Fibroblast of lung (primary cell): ENCODE results near the gene HCN2. TPM values are rescaled to one million over a fixed set of nuclear protein-coding genes. Genes with fewer than 3 reads are reported as not detected.

ENCODE experiments used
- DNase-seq, 2 donors: peaks; one replicate each; pipeline versions ENCODE4 v3.0.0 to v3.0.0-alpha.2; 2010; ENCODE audit warnings: low read depth in 2 of 2
- H2AFZ ChIP-seq: 2 replicates; pipeline ENCODE4 v1.5.1; 2012; ENCODE audit warnings: low read length, control low read depth, inconsistent platforms
- H3K27ac ChIP-seq: 2 replicates; pipeline ENCODE4 v1.5.1; 2011; ENCODE audit warnings: low read length, control low read depth; ENCODE audit not compliant: insufficient read depth
- H3K27me3 ChIP-seq: 2 replicates; pipeline ENCODE4 v1.5.1; 2011; ENCODE audit warnings: mild to moderate bottlenecking, low read length; ENCODE audit not compliant: control insufficient read depth, insufficient read depth
- H3K36me3 ChIP-seq: 2 replicates; pipeline ENCODE4 v1.5.1; 2011; ENCODE audit warnings: low read length; ENCODE audit not compliant: control insufficient read depth, insufficient read depth
- H3K4me1 ChIP-seq: 2 replicates; pipeline ENCODE4 v1.5.1; 2011; ENCODE audit warnings: low read length; ENCODE audit not compliant: control insufficient read depth, insufficient read depth; ENCODE audit errors: extremely low read depth
- H3K4me2 ChIP-seq: 2 replicates; pipeline ENCODE4 v1.5.1; 2011; ENCODE audit warnings: low read length, control low read depth; ENCODE audit not compliant: insufficient read depth; ENCODE audit errors: extremely low read depth
- H3K4me3 ChIP-seq, 4 experiments: fragments of 200-600 bp in 1 of 4; sonication (generic) in 1 of 4; replicated peaks in 1 of 4; 2 replicates each; pipeline ENCODE4 v1.5.1; 2011 to 2016; ENCODE audit warnings: low read length in 4 of 4, low read depth in 3 of 4, mild to moderate bottlenecking in 3 of 4, control low read depth in 2 of 4, inconsistent platforms in 1 of 4, mixed read lengths in 1 of 4; ENCODE audit not compliant: insufficient read depth in 1 of 4; ENCODE audit errors: control extremely low read depth in 1 of 4
- H3K79me2 ChIP-seq: 2 replicates; pipeline ENCODE4 v1.5.1; 2012; ENCODE audit warnings: mild to moderate bottlenecking, low read length, inconsistent platforms; ENCODE audit not compliant: control insufficient read depth, insufficient read depth
- H3K9ac ChIP-seq: 2 replicates; pipeline ENCODE4 v1.5.1; 2011; ENCODE audit warnings: mild to moderate bottlenecking, low read length, control low read depth; ENCODE audit not compliant: insufficient read depth
- H3K9me3 ChIP-seq: 2 replicates; pipeline ENCODE4 v1.5.1; 2012; ENCODE audit warnings: low read depth, low read length; ENCODE audit not compliant: control insufficient read depth, insufficient read depth
- H4K20me1 ChIP-seq: 2 replicates; pipeline ENCODE4 v1.5.1; 2011; ENCODE audit warnings: low read length; ENCODE audit not compliant: control insufficient read depth, insufficient read depth; ENCODE audit errors: extremely low read depth
- CTCF ChIP-seq, 2 donors: IDR thresholded peaks in 1 of 2; conservative IDR thresholded peaks in 1 of 2; 1 replicate in 1 of 2; 2 replicates in 1 of 2; pipeline ENCODE4 v1.5.1; 2011 to 2012; ENCODE audit warnings: low read length in 2 of 2, control low read depth in 1 of 2, inconsistent platforms in 1 of 2, low read depth in 1 of 2, mild to moderate bottlenecking in 1 of 2
- EZH2 ChIP-seq: IDR thresholded peaks from 2 replicates; pipeline ENCODE4 v1.5.1; 2012; ENCODE audit warnings: low read length, control low read depth, mild to moderate bottlenecking; ENCODE audit errors: missing control alignments
- polyA plus RNA-seq, 2 donors: library from polyadenylated mRNA; depleted of rRNA in 1 of 2; stranded (reverse) in 1 of 2; unstranded in 1 of 2; fragments of >200 nt; gene quantifications; 2 replicates each; pipeline ENCODE4 v1.2.1, GENCODE V29; 2011 to 2012; ENCODE audit warnings: missing spikeins in 1 of 2
- total RNA-seq: library from RNA; depleted of rRNA; stranded (reverse); fragments of >200 nt; gene quantifications from 2 replicates; pipeline ENCODE4 v1.2.1, GENCODE V29; 2014

The HCN2 gene
- total and polyA plus RNA-seq, 2 donors (not counting 1 experiment from before 2014, with no cell fraction given): 0.49 to 0.50 TPM

GRCh38 chr19:662207-662961, 72.7 kb downstream of the HCN2 start:
- H4K20me1 ChIP-seq: peaks cover 3% of the 10 kb centered on the region
- peaks cover 55% of the 10 kb centered on the region for H3K79me2 ChIP-seq
- peak overlapping the region; percentile 73 for H3K9ac ChIP-seq
- H3K9me3 ChIP-seq: no peaks in the 10 kb centered on the region
- DNase-seq: peak in 1 of 2 donors; percentile 51
- H3K27ac ChIP-seq: peak overlapping the region; percentile 64
- H3K4me1 ChIP-seq: peaks cover 4% of the 10 kb centered on the region
- TF ChIP-seq CTCF (conservative IDR thresholded peaks at IDR 0.05 in 1 of 2, IDR thresholded peaks at IDR 0.05 in 1 of 2; ENCODE audit: low read depth in 1 of 2, low read length in 2 of 2) (no peak), EZH2 (no peak)
- H3K4me2 ChIP-seq: peak overlapping the region; percentile 88
- H3K36me3 ChIP-seq: peaks cover 6% of the 10 kb centered on the region
- H2AFZ ChIP-seq: no peak overlapping the region
- peak overlapping the region; percentile 45 to 80 (median 70) for H3K4me3 ChIP-seq
- H3K27me3 ChIP-seq: no peaks in the 10 kb centered on the region

DNA sequence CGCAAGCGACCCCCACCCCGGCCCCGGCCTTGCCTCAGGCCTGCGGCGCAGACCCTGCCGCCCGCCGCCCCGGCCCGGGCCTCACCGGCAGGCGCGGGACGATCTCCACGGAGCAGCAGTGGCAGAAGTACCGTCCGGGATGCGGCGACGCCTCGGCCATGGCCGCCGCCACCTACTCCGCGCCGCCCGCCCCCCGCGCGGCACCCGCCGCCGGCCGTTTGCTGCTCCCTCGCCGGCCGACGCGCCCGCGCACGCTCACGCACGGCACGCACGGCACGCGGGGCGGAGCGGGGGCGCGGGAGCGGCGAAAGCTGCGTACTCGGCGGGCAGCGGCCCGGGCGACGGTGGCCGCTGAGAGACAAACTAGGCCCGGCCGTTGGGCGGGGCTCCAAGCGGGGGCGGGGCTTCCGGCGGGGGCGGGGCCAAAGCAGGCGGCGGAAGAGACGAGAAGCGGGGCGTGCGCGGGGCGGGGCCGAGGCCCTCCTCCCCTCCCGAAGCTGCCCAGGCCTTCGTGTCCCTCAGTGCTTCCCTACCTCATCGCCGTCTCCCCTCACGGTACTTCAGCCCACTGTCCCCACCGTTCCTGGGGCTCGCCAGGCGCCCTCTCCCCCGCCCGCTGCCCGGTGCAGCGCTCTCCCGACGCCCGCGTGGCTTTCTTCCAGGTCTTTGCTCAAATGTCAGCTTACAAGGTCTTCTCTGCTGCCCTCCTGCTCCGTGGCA, 73.4 kb downstream of the HCN2 start, which contains the start of gene RNF126:
RNF126 (minus strand) TSS at position 253 of the 720 bp plus-strand sequence; CDS start at position 160, 93 bp downstream.
- Histone ChIP-seq H3K9ac (peak within 1 kb of the TSS; percentile 73), H4K20me1 (peaks cover 3% of the 10 kb centered on the region), H3K27me3 (no peaks in the 10 kb centered on the region), H3K9me3 (no peaks in the 10 kb centered on the region), H3K36me3 (peaks cover 4% of the 10 kb centered on the region), H3K4me3 (peak within 1 kb of the TSS; percentile 58 to 80 (median 70)), H3K27ac (peak within 1 kb of the TSS; percentile 81), H3K4me1 (peaks cover 4% of the 10 kb centered on the region), H3K4me2 (peak within 1 kb of the TSS; percentile 90), H3K79me2 (peaks cover 48% of the 10 kb centered on the region), H2AFZ (peak within 1 kb of the TSS; percentile 73)
- TF ChIP-seq CTCF (conservative IDR thresholded peaks at IDR 0.05 in 1 of 2, IDR thresholded peaks at IDR 0.05 in 1 of 2; ENCODE audit: low read depth in 1 of 2, low read length in 2 of 2) (no peak), EZH2 (no peak)
- peak; percentile 87 to 91 for DNase-seq

GRCh38 chr19:663682-664117, 74.0 kb downstream of the HCN2 start:
- Histone ChIP-seq H3K27ac (peak overlapping the region; percentile 81), H3K4me1 (peaks cover 4% of the 10 kb centered on the region), H3K27me3 (no peaks in the 10 kb centered on the region), H4K20me1 (peaks cover 1% of the 10 kb centered on the region), H2AFZ (peak overlapping the region; percentile 73), H3K79me2 (peaks cover 42% of the 10 kb centered on the region), H3K4me2 (peak overlapping the region; percentile 90), H3K36me3 (peaks cover 3% of the 10 kb centered on the region), H3K4me3 (peak overlapping the region; percentile 51 to 63 (median 56)), H3K9ac (peak overlapping the region; percentile 73), H3K9me3 (no peaks in the 10 kb centered on the region)
- TF ChIP-seq EZH2: no peak
- no peak for TF ChIP-seq CTCF (conservative IDR thresholded peaks at IDR 0.05 in 1 of 2, IDR thresholded peaks at IDR 0.05 in 1 of 2; ENCODE audit: low read depth in 1 of 2, low read length in 2 of 2)
- no peak for DNase-seq
